Fibroblast of skin of right quadriceps (primary cell): Measurements from ENCODE around the gene CHRFAM7A.
"Not testable (repeated sequence)": the region's sequence is repeated elsewhere in the genome, so short reads cannot be mapped to it uniquely, and the experiment has no call there.

Source experiments
- DNase-seq: peaks from one replicate; pipeline ENCODE4 v3.0.0-alpha.2; 2013

Gene CHRFAM7A

DNA sequence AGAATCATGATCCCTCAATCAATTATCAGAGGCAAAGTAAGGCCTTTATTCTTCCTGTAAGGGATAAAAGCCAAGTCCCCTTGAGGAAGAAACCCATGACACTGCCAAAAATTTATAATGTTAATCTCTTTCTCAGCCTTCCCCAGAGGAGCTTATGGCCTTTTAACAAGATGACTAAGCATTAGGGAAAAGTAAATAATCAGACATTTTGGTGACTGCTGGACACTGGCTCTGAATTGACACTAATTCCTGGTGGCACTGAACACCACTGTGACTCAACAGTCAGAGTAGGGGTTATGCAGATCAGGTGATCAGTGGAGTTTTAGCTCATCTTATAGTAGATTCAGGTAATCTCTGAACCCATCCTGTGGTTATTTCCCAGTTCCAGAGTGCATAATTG, 82.8 kb downstream of the CHRFAM7A start:
- DNase-seq, result not testable (repeated sequence)
